ENCODE results near the gene RAB10.

The RAB10 gene

GRCh38 chr2:26128176-26128575, 94.3 kb downstream of the RAB10 start:
- no peaks in the 10 kb centered on the region for H3K27me3 ChIP-seq (ENCODE audit: control insufficient read depth, insufficient read depth, low read length)
- H3K9me3 ChIP-seq (ENCODE audit: control insufficient read depth, insufficient read depth, low read length): no peaks in the 10 kb centered on the region
- peaks cover 40% of the 10 kb centered on the region for H3K36me3 ChIP-seq (ENCODE audit: control insufficient read depth, insufficient read depth, low read length)
- no peak overlapping the region for H3K4me3 ChIP-seq (ENCODE audit: low read depth, low read length)
- no peak overlapping the region for H3K9ac ChIP-seq (ENCODE audit: low read depth, low read length)
- no peak overlapping the region for H3K27ac ChIP-seq (ENCODE audit: low read depth, low read length)
- H3K4me1 ChIP-seq (ENCODE audit: control insufficient read depth, insufficient read depth, low read length): peaks cover 10% of the 10 kb centered on the region; the same call in 1 of the 2 replicates

- Histone ChIP-seq H3K4me1 (ENCODE audit: control insufficient read depth, insufficient read depth, low read length) (peaks cover 13% of the 10 kb centered on the region; the same call in 1 of the 2 replicates), H3K4me3 (ENCODE audit: low read depth, low read length) (no peak overlapping the region), H3K36me3 (ENCODE audit: control insufficient read depth, insufficient read depth, low read length) (peaks cover 54% of the 10 kb centered on the region), H3K27ac (ENCODE audit: low read depth, low read length) (no peak overlapping the region), H3K9me3 (ENCODE audit: control insufficient read depth, insufficient read depth, low read length) (no peaks in the 10 kb centered on the region), H3K27me3 (ENCODE audit: control insufficient read depth, insufficient read depth, low read length) (no peaks in the 10 kb centered on the region), H3K9ac (ENCODE audit: low read depth, low read length) (no peak overlapping the region)
These were observed 96.9 kb downstream of the RAB10 start for GRCh38 chr2:26130763-26131162.

- H3K9me3 ChIP-seq (ENCODE audit: control insufficient read depth, insufficient read depth, low read length): no peaks in the 10 kb centered on the region
- no peaks in the 10 kb centered on the region for H3K27me3 ChIP-seq (ENCODE audit: control insufficient read depth, insufficient read depth, low read length)
- no peak overlapping the region for H3K9ac ChIP-seq (ENCODE audit: low read depth, low read length)
- no peak overlapping the region for H3K4me3 ChIP-seq (ENCODE audit: low read depth, low read length)
- peaks cover 30% of the 10 kb centered on the region for H3K36me3 ChIP-seq (ENCODE audit: control insufficient read depth, insufficient read depth, low read length)
- H3K4me1 ChIP-seq (ENCODE audit: control insufficient read depth, insufficient read depth, low read length): peaks cover 11% of the 10 kb centered on the region; the same call in 1 of the 2 replicates
- no peak overlapping the region for H3K27ac ChIP-seq (ENCODE audit: low read depth, low read length)
These were observed 102.6 kb downstream of the RAB10 start for GRCh38 chr2:26136451-26136850.

- Histone ChIP-seq H3K4me1 (ENCODE audit: control insufficient read depth, insufficient read depth, low read length) (peaks cover 6% of the 10 kb centered on the region), H3K9me3 (ENCODE audit: control insufficient read depth, insufficient read depth, low read length) (no peaks in the 10 kb centered on the region), H3K36me3 (ENCODE audit: control insufficient read depth, insufficient read depth, low read length) (peaks cover 18% of the 10 kb centered on the region), H3K27ac (ENCODE audit: low read depth, low read length) (no peak overlapping the region), H3K4me3 (ENCODE audit: low read depth, low read length) (no peak overlapping the region), H3K27me3 (ENCODE audit: control insufficient read depth, insufficient read depth, low read length) (no peaks in the 10 kb centered on the region), H3K9ac (ENCODE audit: low read depth, low read length) (no peak overlapping the region)
These were observed 105.6 kb downstream of the RAB10 start for GRCh38 chr2:26139269-26140183.

- H3K9ac ChIP-seq (ENCODE audit: low read depth, low read length): no peak overlapping the region
- H3K4me3 ChIP-seq (ENCODE audit: low read depth, low read length): no peak overlapping the region
- H3K9me3 ChIP-seq (ENCODE audit: control insufficient read depth, insufficient read depth, low read length): no peaks in the 10 kb centered on the region
- peaks cover 3% of the 10 kb centered on the region for H3K4me1 ChIP-seq (ENCODE audit: control insufficient read depth, insufficient read depth, low read length)
- 0 out of 2 replicates have a peak, but pooled peaks cover 2% of the 10 kb centered on the region for H3K36me3 ChIP-seq (ENCODE audit: control insufficient read depth, insufficient read depth, low read length)
- H3K27ac ChIP-seq (ENCODE audit: low read depth, low read length): no peak overlapping the region
- no peaks in the 10 kb centered on the region for H3K27me3 ChIP-seq (ENCODE audit: control insufficient read depth, insufficient read depth, low read length)
These were observed 107.4 kb downstream of the RAB10 start for GRCh38 chr2:26141145-26141769.

- H3K4me1 ChIP-seq (ENCODE audit: control insufficient read depth, insufficient read depth, low read length): peaks cover 2% of the 10 kb centered on the region
- H3K27ac ChIP-seq (ENCODE audit: low read depth, low read length): no peak overlapping the region
- no peak overlapping the region for H3K4me3 ChIP-seq (ENCODE audit: low read depth, low read length)
- no peaks in the 10 kb centered on the region for H3K27me3 ChIP-seq (ENCODE audit: control insufficient read depth, insufficient read depth, low read length)
- H3K9me3 ChIP-seq (ENCODE audit: control insufficient read depth, insufficient read depth, low read length): no peaks in the 10 kb centered on the region
- no peaks in the 10 kb centered on the region for H3K36me3 ChIP-seq (ENCODE audit: control insufficient read depth, insufficient read depth, low read length)
- no peak overlapping the region for H3K9ac ChIP-seq (ENCODE audit: low read depth, low read length)
These were observed 110.1 kb downstream of the RAB10 start for GRCh38 chr2:26144031-26144430.

- Histone ChIP-seq H3K9ac (ENCODE audit: low read depth, low read length) (no peak overlapping the region), H3K27ac (ENCODE audit: low read depth, low read length) (no peak overlapping the region), H3K4me3 (ENCODE audit: low read depth, low read length) (no peak overlapping the region), H3K4me1 (ENCODE audit: control insufficient read depth, insufficient read depth, low read length) (no peaks in the 10 kb centered on the region; the same call in 1 of the 2 replicates), H3K9me3 (ENCODE audit: control insufficient read depth, insufficient read depth, low read length) (no peaks in the 10 kb centered on the region), H3K36me3 (ENCODE audit: control insufficient read depth, insufficient read depth, low read length) (no peaks in the 10 kb centered on the region), H3K27me3 (ENCODE audit: control insufficient read depth, insufficient read depth, low read length) (no peaks in the 10 kb centered on the region)
These were observed 111.2 kb downstream of the RAB10 start for GRCh38 chr2:26144953-26145680.

- H3K9ac ChIP-seq (ENCODE audit: low read depth, low read length): no peak overlapping the region
- H3K36me3 ChIP-seq (ENCODE audit: control insufficient read depth, insufficient read depth, low read length): no peaks in the 10 kb centered on the region
- H3K4me3 ChIP-seq (ENCODE audit: low read depth, low read length): no peak overlapping the region
- no peaks in the 10 kb centered on the region; the same call in 1 of the 2 replicates for H3K4me1 ChIP-seq (ENCODE audit: control insufficient read depth, insufficient read depth, low read length)
- H3K27me3 ChIP-seq (ENCODE audit: control insufficient read depth, insufficient read depth, low read length): no peaks in the 10 kb centered on the region
- H3K27ac ChIP-seq (ENCODE audit: low read depth, low read length): no peak overlapping the region
- no peaks in the 10 kb centered on the region for H3K9me3 ChIP-seq (ENCODE audit: control insufficient read depth, insufficient read depth, low read length)
These were observed 114.6 kb downstream of the RAB10 start for GRCh38 chr2:26148501-26148900.

- H3K27ac ChIP-seq (ENCODE audit: low read depth, low read length): no peak overlapping the region
- no peaks in the 10 kb centered on the region for H3K27me3 ChIP-seq (ENCODE audit: control insufficient read depth, insufficient read depth, low read length)
- H3K36me3 ChIP-seq (ENCODE audit: control insufficient read depth, insufficient read depth, low read length): no peaks in the 10 kb centered on the region
- H3K4me3 ChIP-seq (ENCODE audit: low read depth, low read length): no peak overlapping the region
- no peaks in the 10 kb centered on the region for H3K4me1 ChIP-seq (ENCODE audit: control insufficient read depth, insufficient read depth, low read length)
- H3K9ac ChIP-seq (ENCODE audit: low read depth, low read length): no peak overlapping the region
- no peaks in the 10 kb centered on the region for H3K9me3 ChIP-seq (ENCODE audit: control insufficient read depth, insufficient read depth, low read length)
These were observed 116.4 kb downstream of the RAB10 start for GRCh38 chr2:26150243-26150642.

- no peak overlapping the region for H3K27ac ChIP-seq (ENCODE audit: low read depth, low read length)
- H3K27me3 ChIP-seq (ENCODE audit: control insufficient read depth, insufficient read depth, low read length): no peaks in the 10 kb centered on the region
These were observed 123.7 kb downstream of the RAB10 start for GRCh38 chr2:26157580-26157979.

More at GRCh38 chr2:26157580-26157979, 123.7 kb downstream of the RAB10 start:
- Histone ChIP-seq H3K4me1 (ENCODE audit: control insufficient read depth, insufficient read depth, low read length) (no peaks in the 10 kb centered on the region), H3K36me3 (ENCODE audit: control insufficient read depth, insufficient read depth, low read length) (no peaks in the 10 kb centered on the region), H3K4me3 (ENCODE audit: low read depth, low read length) (no peak overlapping the region), H3K9ac (ENCODE audit: low read depth, low read length) (no peak overlapping the region), H3K9me3 (ENCODE audit: control insufficient read depth, insufficient read depth, low read length) (peaks cover 3% of the 10 kb centered on the region; the same call in 1 of the 2 replicates)
